HG02588 (cell line): Measurements from ENCODE around the gene PXMP2.

Experiments used
- ATAC-seq: cut with Tn5 transposase; IDR thresholded peaks from one replicate; pipeline ENCODE4 v1.9.1; 2021; ENCODE audit warnings: mild to moderate bottlenecking, moderate library complexity; ENCODE audit not compliant: unreplicated experiment

Gene PXMP2

DNA sequence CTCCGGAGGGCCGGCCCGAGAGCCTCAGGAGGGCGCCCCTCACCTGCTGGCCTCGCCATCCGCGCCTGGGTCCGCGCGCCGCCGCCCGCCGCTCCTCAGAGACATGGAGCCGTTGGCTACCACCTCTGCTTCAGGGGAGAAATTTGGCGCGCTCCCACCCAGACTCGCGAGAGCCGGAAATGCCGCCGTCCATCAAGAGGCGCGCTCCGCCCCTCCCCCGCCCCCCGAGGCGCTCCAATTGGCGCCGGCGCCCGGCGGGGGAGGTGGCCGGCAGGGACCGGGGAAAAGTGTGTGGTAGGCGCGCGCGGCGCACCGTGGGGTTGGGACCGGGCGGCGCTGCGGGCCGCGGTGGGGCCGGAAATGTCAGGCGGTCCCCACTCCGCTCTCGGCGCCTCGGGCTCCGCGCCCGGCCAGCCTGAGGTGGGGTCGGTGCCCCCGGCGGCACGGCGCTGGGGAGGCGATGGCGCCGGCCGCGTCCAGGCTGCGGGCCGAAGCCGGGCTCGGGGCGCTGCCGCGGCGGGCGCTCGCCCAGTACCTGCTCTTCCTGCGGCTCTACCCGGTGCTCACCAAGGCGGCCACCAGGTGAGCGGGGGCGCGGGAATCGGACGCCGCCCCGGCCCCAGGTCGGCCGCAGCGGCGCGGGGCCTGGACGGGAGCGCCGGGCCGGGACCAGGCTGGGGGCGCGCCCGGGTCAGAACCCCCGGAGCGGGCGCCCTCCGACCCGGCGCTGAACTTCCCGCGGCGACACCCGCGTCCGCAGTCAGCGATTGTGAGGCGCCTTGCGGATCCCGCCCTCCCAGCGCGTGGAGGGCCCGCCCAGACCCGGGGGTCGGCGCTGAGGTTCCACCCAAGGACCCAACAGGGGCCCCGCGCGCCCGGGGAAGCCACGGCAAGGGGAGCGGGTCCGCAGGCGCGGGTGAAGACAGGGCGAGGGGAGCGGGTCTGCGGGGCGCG lies at the start of gene PXMP2, which contains the start of gene POLE:
PXMP2 (plus strand) TSS at position 377 of the 954 bp plus-strand sequence; CDS start at position 461, 84 bp downstream.
POLE (minus strand) TSS at position 132 of the 954 bp plus-strand sequence; CDS start at position 105, 27 bp downstream.
- peak; percentile 88 for ATAC-seq

GRCh38 chr12:132637811-132638210 lies 49.6 kb upstream of the PXMP2 start:
- ATAC-seq, result no peak

- ATAC-seq, result no peak
Observed at GRCh38 chr12:132638541-132639408, 48.6 kb upstream of the PXMP2 start.

DNA sequence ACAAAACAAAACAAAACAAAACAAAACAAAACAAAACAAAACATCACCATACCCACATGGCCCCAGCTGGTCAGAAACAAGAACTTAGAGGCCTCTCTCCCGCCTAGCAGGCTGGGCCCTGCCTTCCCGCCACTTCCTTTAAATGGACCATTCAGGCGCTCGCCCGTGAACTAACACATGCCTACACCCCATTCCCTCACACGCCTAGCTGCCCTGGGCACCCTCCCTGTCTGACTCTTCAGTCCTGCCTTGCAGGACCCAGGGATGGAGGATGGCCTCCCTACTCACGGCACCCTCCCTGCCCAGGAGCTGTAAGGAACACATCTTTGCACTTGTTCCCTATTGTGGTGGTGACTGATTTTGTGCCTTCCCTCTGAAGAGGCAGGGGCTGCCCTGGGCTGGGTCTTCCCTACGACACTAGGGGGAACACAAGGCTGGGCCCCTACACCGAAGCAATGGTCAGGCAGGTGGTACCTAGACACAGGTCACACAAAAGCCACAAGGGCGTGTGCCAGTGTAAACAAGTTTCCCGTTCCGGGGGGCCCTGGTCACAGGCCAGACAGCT lies 47.3 kb upstream of the PXMP2 start:
- no peak for ATAC-seq

GRCh38 chr12:132640936-132641335 lies 46.5 kb upstream of the PXMP2 start:
- no peak for ATAC-seq

DNA sequence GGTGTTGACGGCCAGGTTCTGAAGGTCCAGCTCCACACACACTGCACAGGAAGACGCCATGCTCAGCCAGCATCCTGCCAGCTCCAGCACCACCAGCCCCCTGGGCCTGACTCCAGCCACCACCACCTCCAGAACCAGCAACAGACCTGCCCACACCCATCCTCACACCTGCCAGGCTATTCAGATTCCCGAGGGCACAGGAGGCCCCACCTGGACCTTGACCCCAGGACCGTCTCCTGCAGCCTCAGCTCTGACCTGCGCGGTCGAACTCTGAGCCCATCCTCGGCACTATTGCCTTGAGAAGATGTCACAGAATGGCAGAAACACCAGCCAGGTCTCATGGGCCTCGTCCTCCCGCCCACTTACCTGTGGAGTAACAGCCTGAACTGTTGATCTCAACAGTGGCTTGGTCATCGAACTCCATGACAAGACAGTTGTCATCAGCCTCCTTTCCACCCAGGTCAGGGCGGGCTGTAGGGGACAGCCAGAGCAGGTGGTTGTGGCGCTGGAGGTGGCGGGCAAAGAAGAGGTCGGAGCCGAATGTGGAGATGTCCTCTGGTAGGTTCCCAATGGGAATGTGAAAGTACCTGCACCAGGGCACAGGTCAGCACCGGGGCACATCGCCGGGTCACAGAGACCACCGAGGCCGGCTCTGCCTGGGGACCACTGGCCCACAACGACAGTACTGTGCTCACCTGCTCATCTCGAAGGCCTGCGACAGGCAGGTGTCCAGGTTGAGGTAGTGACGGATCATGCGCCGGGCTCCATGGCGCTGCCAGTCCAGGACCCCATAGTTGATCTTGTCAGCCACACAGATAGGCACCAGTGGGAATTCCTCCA lies 45.4 kb upstream of the PXMP2 start:
- ATAC-seq, result no peak

DNA sequence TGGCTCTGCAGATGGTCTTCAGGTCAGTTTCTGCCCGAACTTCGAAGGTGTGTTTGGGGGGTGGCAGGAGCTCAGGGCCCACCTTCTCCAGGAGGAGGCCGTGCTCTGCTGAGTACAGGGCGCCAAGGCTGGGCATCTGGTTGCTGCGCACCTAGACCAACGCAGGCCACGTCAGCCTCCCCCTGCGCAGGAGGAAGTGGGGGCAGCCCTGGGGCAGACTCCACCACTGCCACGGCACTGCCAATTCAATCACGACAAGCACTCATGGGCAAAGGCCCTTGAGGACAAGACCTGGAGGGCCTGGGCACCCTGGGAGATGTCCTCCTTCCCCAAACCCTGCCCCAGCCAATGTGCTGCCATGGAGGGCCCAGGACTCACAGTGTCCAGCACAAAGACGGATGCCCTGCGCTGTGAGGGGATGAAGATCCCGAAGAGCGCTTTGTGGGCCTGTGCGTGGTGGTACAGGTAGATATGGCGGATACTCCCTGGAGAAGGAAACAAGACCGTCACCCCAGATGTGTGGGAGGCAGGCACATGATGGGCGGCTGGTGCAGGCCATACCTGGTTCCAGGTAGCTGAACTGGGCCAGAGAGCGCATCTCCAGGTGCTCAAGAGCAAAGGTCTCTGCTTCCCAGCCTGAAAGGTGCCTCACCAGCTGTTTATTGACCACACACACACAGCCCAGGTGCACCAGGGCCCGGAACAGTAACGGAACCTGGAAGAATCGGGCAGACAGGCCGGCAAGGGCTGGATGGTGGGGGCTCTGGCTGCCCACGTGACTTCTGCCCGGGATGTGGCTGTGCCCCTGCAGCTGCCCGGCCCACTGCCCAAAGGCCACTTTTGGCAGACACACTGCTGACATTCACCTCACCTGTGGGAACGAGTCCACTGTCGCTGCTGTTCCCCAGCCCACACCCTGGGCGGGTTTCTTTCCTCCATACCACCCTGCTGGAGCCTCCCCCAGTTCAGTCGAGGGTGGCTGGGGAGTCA lies 44.2 kb upstream of the PXMP2 start:
- no peak for ATAC-seq

DNA sequence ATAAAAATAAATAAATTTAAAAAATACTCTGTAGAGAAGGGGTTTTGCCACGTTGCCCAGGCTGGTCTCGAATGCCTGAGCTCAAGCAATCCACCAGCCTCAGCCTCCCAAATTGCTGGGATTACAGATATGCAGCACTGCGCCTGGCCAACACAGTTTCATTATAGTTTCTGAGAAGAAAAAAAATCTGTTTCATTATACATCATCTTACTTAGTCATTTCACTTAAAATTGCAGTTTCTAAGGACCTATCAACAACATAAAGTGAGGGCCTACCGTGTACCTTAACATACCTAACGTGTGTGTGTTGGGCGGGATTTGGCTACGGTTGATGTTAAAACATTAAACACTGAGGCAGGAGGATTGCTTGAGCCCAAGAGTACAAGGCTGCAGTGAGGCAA lies 40.5 kb upstream of the PXMP2 start:
- no peak for ATAC-seq

- no peak for ATAC-seq
Observed at GRCh38 chr12:132647858-132648257, 39.5 kb upstream of the PXMP2 start.

DNA sequence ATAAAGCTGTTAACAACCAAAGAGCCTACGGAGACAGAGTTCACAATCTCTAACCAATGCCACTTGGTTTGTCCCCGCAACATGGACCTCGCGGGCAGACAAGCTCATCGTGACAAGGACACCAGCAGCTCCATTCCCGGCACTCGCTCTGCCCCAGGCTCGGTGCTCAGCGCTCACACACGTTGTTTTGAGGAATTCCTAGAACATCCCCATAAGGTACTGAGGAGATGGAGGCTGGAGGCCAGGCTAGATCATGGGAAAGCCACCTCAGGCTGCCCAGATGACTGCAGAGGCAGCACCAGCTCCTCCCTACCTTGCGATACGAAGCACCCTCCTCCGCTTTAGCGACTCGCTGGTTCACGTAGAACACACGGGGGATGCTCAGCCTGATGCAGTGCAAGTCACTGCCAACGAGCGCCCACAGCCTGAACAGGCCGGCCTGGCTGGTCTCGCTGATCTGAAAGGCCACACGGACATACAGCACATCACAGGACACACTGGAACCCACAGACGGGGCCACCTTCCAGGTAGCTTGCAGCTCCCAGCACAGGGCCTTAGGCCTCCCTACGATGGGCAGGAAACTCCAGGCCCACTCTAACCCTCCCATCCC lies 38.7 kb upstream of the PXMP2 start:
- no peak for ATAC-seq

DNA sequence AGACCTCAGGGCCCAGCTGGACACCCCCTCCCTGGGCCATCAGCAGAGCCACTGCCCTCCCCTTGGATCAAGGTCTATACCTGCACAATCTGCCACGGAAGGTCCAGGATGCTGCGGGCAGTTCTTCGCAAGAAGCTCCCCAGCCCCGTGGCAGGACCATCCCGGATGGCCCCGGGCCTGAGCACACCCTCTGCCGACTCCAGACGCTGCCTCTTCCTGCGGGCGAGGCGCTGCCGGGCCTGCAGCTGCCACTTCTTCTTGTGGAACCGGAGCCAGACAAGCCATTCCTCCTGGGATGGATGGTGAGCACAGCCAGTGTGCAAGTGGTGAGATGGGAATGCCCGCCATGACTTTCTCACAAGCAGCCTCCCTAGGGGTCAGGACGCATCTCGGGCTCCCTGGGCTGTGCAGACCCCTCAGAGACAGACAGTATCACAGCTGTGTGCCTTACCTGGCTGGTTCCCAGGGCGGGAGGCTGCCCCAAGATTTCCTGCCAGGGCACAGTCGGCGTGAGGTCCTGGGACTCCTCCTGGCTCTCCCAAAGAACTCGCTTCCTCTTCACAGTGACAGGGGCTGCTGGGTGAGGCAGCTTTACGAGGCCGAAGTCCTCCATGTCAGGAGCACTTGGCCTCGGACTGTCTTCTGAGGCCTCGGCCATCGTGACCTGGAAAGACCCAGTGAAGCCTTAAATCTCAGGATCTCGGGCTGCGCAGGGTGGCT lies 38.0 kb upstream of the PXMP2 start:
- ATAC-seq, result no peak

DNA sequence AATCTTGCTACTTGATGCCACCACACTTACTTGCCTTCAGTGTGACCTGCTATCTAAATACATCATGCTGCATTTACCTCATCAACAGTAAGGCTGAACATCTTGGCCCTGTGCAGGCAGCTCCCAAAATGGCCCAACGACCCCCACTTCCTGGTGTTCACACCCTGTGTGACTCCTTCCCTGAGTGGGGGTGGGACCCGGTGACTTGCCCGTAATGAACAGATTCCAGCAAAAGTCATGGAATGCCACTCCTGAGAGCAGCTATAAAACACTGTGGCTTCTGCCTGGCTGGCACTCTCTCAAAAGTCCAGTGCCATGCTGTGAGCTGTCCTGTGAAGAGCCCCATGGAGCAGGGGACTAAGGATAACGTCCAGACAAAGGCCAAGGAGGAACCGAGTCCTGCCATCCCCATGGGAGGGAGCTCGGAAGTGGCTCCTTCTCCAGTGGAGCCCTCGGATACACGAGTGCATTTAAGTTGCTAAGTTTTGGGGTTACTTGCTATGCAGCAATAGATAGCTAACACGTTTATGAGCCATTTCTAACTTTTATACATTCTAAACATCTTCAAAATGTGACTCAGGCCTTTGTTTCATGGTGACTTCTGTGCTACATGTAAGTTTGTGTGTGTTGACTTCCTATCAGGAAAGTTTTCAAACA lies 35.8 kb upstream of the PXMP2 start:
- no peak for ATAC-seq

DNA sequence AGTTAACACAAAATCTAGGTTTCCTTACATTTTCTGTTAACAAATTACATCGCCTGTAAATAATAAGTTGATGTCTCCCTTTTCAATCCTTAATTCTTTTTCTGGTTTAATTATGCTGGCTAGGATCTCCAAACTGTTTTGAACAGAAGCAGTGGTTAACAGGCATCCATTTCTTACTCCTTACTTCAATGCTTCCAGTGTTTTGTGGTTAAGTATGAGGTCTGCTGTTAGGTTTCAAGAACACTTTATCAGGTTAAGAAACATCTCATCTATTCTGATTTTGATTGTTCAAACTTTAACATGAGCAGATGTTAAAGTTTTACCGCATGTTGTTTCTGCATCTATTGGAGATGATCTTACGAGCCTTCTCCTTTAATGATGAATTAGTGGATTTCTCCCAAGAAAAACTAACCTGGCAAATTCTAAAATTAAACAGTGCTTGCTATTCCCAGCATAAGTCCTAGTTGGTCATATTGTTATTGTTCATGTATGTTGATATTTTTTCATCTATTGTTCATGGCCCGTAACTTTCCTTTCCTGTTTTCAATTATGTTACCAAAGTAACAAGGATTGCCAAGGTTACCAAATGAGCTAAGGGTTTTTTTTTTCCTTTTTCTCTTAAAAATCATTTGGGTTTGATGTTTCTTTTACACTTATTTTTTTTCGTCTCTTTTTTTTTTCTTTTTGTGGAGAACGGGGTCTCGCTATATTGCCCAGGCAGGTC lies 33.7 kb upstream of the PXMP2 start:
- no peak for ATAC-seq

DNA sequence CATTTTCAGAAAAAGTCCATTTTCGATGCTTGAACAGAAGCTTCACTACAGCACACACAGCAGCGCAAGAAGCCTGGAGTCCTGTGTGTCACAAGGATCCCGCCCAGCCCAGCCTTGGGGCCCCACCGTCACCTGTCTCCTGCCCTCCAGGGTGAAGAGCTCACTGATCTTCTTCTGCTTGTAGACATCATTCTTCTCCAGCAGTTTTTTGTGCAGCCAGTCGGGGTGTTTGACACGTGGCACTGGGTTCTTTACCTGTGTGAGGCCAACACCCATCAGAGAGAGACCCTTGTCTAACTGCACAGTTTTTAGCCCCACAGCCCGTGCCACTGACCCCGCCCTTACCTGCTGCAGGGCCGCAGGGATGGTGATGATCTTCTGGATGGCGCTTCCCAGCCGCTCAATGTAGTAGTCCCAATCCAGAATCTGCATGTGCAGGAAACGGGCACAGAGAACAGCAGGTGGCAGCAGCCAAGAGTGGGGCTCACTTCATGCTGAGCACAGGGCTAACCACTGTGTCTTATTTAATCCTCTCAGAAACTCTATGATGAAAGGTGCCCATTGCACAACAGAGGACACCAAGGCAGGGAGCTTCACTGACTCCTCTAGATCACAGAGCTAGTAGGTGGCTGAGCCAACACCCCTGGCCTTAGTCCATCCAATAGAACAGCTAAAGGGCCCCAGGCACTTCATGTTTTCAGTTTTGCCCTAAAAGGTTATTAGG lies 30.2 kb upstream of the PXMP2 start:
- ATAC-seq, result no peak

DNA sequence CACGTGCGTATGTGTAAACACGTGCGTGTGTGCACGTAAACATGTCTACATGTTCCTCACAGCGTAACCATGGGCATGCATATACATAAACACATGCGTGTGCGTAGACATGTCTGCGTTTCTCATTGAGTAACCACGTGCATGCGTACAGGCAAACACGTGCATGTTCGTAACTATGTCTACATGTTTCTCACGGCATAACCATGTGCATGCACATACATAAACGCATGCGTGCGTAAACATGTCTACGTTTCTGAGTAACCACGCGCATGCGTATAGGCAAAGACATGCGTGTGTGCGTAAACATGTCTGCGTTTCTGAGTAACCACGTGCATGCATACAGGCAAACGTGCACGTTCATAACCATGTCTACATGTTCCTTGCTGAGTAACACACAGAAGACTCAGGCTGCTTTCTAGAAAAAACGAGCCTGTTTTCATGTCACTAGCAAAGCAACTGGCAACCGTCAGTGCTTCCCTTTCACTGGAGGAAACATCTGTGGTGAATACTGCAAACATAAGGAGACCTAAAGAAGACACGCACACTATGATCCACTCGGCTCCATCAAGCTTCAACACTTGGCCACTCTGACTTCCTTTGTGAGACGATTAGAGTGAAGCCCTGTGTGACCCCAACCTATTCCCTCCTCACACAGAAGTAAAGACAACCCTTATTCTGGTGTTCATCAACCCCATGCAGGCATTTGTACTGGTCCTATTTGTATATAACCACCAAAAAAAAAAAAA lies 29.1 kb upstream of the PXMP2 start:
- ATAC-seq, result no peak

- ATAC-seq, result no peak
Observed at GRCh38 chr12:132659146-132659545, 28.2 kb upstream of the PXMP2 start.
